ENCODE results near the gene ADARB2.

GRCh38 chr10:1242975-1243374, 494.4 kb downstream of the ADARB2 start:
- no peak for TF ChIP-seq POLR2AphosphoS5 (IDR thresholded peaks at IDR 0.05; ENCODE audit: low read depth, low read length)
- TF ChIP-seq SIN3A (IDR thresholded peaks at IDR 0.05; ENCODE audit: borderline replicate concordance, insufficient read depth, low read length), result no peak
- no peak for TF ChIP-seq REST (IDR thresholded peaks at IDR 0.05; ENCODE audit: insufficient read depth in 1 of 2, low read depth in 2 of 2, low read length in 2 of 2)
- TF ChIP-seq TAF1 (IDR thresholded peaks at IDR 0.05; ENCODE audit: borderline replicate concordance, insufficient read depth, low read length), result no peak
